Measurements from ENCODE around the gene NOS1AP.

GRCh38 chr1:162329826-162330225 lies 260.3 kb downstream of the NOS1AP start:
- TF ChIP-seq THAP7 (CRISPR knock-in tag; IDR thresholded peaks at IDR 0.05) (no peak), ZBTB33 (CRISPR knock-in tag; IDR thresholded peaks at IDR 0.05) (no peak), DDX20 (tag; IDR thresholded peaks at IDR 0.05; ENCODE audit: low read depth) (no peak), ILF3 (IDR thresholded peaks at IDR 0.05; ENCODE audit: borderline replicate concordance) (no peak), NCOA4 (IDR thresholded peaks at IDR 0.05; ENCODE audit: partially characterized antibody) (no peak), CEBPB (tag; IDR thresholded peaks at IDR 0.05) (no peak), CBX5 (IDR thresholded peaks at IDR 0.05; ENCODE audit: borderline replicate concordance, low read depth) (no peak), ZKSCAN3 (CRISPR knock-in tag; IDR thresholded peaks at IDR 0.05) (no peak), SAP30 (IDR thresholded peaks at IDR 0.05; ENCODE audit: borderline replicate concordance, insufficient read depth, low read depth, low read length, poor library complexity, severe bottlenecking) (no peak), ZNF274 (IDR thresholded peaks at IDR 0.05; ENCODE audit: borderline replicate concordance, low read depth, low read length) (no peak), GTF2E2 (tag; IDR thresholded peaks at IDR 0.05) (no peak), PML (IDR thresholded peaks at IDR 0.05; ENCODE audit: low read length) (no peak)
- TF ChIP-seq, protein P1, sequence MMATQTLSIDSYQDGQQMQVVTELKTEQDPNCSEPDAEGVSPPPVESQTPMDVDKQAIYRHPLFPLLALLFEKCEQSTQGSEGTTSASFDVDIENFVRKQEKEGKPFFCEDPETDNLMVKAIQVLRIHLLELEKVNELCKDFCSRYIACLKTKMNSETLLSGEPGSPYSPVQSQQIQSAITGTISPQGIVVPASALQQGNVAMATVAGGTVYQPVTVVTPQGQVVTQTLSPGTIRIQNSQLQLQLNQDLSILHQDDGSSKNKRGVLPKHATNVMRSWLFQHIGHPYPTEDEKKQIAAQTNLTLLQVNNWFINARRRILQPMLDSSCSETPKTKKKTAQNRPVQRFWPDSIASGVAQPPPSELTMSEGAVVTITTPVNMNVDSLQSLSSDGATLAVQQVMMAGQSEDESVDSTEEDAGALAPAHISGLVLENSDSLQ (IDR thresholded peaks at IDR 0.05) = no peak
- TF ChIP-seq, protein P2, sequence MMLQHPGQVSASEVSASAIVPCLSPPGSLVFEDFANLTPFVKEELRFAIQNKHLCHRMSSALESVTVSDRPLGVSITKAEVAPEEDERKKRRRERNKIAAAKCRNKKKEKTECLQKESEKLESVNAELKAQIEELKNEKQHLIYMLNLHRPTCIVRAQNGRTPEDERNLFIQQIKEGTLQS (IDR thresholded peaks at IDR 0.05) = no peak
- TF ChIP-seq, protein P2 (CRISPR knock-in tag; conservative IDR thresholded peaks at IDR 0.05) = no peak
